ENCODE measurements around the gene CDC25A.
"Not testable (repeated sequence)": the region's sequence is repeated elsewhere in the genome, so short reads cannot be mapped to it uniquely, and the experiment has no call there.

CDC25A gene

GRCh38 chr3:48119505-48120193 is 68.6 kb downstream of the CDC25A start:
- H3K27me3 Mint-ChIP-seq = no peaks in the 10 kb centered on the region
- no peaks in the 10 kb centered on the region for H3K4me1 Mint-ChIP-seq (ENCODE audit: low read depth)
- DNase-seq = no peak

DNA sequence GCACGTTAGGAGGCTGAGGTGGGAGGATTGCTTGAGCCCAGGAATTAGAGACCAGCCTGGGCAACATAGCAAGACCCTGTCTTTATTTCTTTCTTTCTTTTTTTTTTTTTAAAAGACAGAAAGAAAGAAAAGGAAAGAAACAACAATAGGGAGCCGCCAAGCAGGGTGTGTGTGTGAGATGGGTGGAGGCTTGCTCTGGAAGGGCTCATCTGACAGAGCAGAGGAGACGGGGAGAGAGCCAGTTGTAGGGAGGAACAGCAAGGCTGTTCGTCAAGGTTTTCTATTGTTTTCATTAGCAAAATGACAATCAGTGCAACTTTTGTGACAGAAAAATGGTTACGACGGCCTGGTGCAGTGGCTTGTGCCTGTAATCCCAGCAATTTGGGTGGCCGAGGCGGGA is 69.3 kb downstream of the CDC25A start:
- DNase-seq = no peak
- Mint-ChIP-seq H3K27ac (no peak overlapping the region), H3K4me3 (no peak overlapping the region), H3K9me3 (no peaks in the 10 kb centered on the region), H3K4me1 (ENCODE audit: low read depth) (no peaks in the 10 kb centered on the region), H3K36me3 (ENCODE audit: low read depth) (no peaks in the 10 kb centered on the region), H3K27me3 (no peaks in the 10 kb centered on the region)

More at GRCh38 chr3:48119505-48120193, 68.6 kb downstream of the CDC25A start:
- H3K9me3 Mint-ChIP-seq = no peaks in the 10 kb centered on the region
- H3K4me3 Mint-ChIP-seq = no peak overlapping the region
- H3K36me3 Mint-ChIP-seq (ENCODE audit: low read depth) = no peaks in the 10 kb centered on the region
- peak overlapping the region; percentile 5 for H3K27ac Mint-ChIP-seq

DNA sequence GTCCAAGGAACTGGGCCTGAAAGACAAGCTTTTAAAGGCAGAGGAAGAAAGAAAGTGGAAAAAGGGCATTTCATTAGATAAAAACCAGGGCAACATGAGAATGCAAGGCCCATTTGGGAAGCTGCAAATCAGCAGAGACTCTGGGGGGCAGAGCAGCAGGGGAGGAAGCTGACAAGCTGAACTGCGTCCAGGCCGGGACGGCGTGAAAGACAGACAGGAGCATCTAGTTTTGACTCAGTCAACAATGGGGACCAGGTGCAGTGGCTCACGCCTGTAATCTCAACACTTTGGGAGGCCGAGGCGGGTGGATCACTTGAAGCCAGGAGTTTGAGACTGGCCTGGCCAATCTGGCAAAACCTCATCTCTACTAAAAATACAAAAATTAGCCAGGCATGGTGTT is 69.9 kb downstream of the CDC25A start:
- H3K27me3 Mint-ChIP-seq = no peaks in the 10 kb centered on the region
- no peak overlapping the region for H3K27ac Mint-ChIP-seq
- no peak for DNase-seq
- no peak overlapping the region for H3K4me3 Mint-ChIP-seq
- H3K36me3 Mint-ChIP-seq (ENCODE audit: low read depth) = no peaks in the 10 kb centered on the region
- H3K9me3 Mint-ChIP-seq = no peaks in the 10 kb centered on the region
- H3K4me1 Mint-ChIP-seq (ENCODE audit: low read depth) = peaks cover 1% of the 10 kb centered on the region

GRCh38 chr3:48112813-48113212 is 75.4 kb downstream of the CDC25A start:
- Mint-ChIP-seq H3K27me3 (no peaks in the 10 kb centered on the region), H3K36me3 (ENCODE audit: low read depth) (no peaks in the 10 kb centered on the region), H3K4me3 (no peak overlapping the region), H3K27ac (peak overlapping the region; percentile 8), H3K4me1 (ENCODE audit: low read depth) (peaks cover 14% of the 10 kb centered on the region), H3K9me3 (no peaks in the 10 kb centered on the region)
- DNase-seq = no peak

DNA sequence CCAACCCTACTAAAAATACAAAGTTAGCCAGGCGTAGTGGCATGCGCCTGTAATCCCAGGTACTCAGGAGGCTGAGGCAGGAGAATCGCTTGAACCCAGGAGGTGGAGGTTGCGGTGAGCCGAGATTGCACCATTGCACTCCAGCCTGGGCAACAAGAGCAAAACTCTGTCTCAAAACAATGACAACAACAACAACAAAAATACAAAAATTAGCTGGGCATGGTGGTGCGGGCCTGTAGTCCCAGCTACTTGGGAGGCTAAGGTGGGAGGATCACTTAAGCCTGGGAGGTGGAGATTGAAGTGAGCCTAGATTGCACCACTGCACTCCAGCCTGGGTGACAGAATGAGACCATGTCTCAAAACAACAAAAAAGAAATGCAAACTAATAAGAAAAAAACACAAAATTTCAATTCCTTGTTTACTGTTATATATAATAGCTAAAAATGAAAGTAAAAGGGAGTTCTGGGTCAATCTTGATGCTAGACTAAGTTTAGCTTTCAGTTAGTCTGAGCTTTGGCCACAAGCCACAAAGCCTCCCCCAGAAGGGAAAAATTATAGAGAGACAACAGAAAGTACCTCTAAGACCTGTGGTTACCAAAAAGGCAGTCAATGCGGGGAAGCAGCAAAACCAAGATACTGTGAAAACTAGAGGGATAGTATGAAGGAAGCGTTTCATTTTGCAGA is 76.0 kb downstream of the CDC25A start:
- H3K36me3 Mint-ChIP-seq (ENCODE audit: low read depth); H3K4me3 Mint-ChIP-seq; DNase-seq; H3K27me3 Mint-ChIP-seq; H3K9me3 Mint-ChIP-seq: not testable (repeated sequence)
- peaks cover 14% of the 10 kb centered on the region for H3K4me1 Mint-ChIP-seq (ENCODE audit: low read depth)
- H3K27ac Mint-ChIP-seq = peak overlapping the region; percentile 19

GRCh38 chr3:48110463-48110862 is 77.8 kb downstream of the CDC25A start:
- no peaks in the 10 kb centered on the region for H3K9me3 Mint-ChIP-seq
- H3K27me3 Mint-ChIP-seq = no peaks in the 10 kb centered on the region
- H3K4me1 Mint-ChIP-seq (ENCODE audit: low read depth) = peaks cover 14% of the 10 kb centered on the region
- no peak overlapping the region for H3K4me3 Mint-ChIP-seq
- no peaks in the 10 kb centered on the region for H3K36me3 Mint-ChIP-seq (ENCODE audit: low read depth)
- no peak overlapping the region for H3K27ac Mint-ChIP-seq
- DNase-seq = no peak

- Mint-ChIP-seq H3K27ac (no peak overlapping the region), H3K9me3 (no peaks in the 10 kb centered on the region), H3K4me1 (ENCODE audit: low read depth) (peaks cover 4% of the 10 kb centered on the region), H3K4me3 (no peak overlapping the region), H3K36me3 (ENCODE audit: low read depth) (no peaks in the 10 kb centered on the region), H3K27me3 (no peaks in the 10 kb centered on the region)
- DNase-seq = no peak
Measured at GRCh38 chr3:48107227-48107626, 81.0 kb downstream of the CDC25A start.
